K562 (cell line): Measurements from ENCODE around the gene LAPTM5. TPM values are rescaled to one million over a fixed set of nuclear protein-coding genes. Genes with fewer than 3 reads are reported as not detected.

Experiments used
- CHD4 ChIP-seq: fragments of 200-600 bp; sonication (generic); IDR thresholded peaks from 3 replicates; pipeline ENCODE4 v1.6.1; 2012; ENCODE audit warnings: low read depth, mild to moderate bottlenecking, mixed read lengths, low read length, inconsistent platforms; ENCODE audit not compliant: insufficient read depth, insufficient replicate concordance, poor library complexity, severe bottlenecking
- ILK ChIP-seq: fragments of 450-650 bp; IDR thresholded peaks from 2 replicates; pipeline ENCODE4 v1.6.1; 2016; ENCODE audit warnings: missing genetic modification characterization, low read depth, mild to moderate bottlenecking, missing compliant biosample characterization, moderate library complexity, borderline replicate concordance
- MCM2 ChIP-seq: fragments of 450-650 bp; IDR thresholded peaks from 2 replicates; pipeline ENCODE4 v1.6.1; 2017; ENCODE audit warnings: low read depth, mild to moderate bottlenecking
- MEF2D ChIP-seq: conservative IDR thresholded peaks from 2 replicates; pipeline ENCODE4 v1.6.1; 2016; ENCODE audit warnings: low read depth, missing genetic modification characterization, missing compliant biosample characterization
- NCOA4 ChIP-seq: fragments of 450-650 bp; IDR thresholded peaks from 2 replicates; pipeline ENCODE4 v1.6.1; 2018; ENCODE audit warnings: mild to moderate bottlenecking; ENCODE audit not compliant: partially characterized antibody
- NR1H2 ChIP-seq: sonication (generic); formaldehyde crosslinking; IDR thresholded peaks from 2 replicates; pipeline ENCODE4 v1.4.0; 2020; ENCODE audit warnings: mild to moderate bottlenecking, missing genetic modification reagents
- PHF20 ChIP-seq: fragments of 450-650 bp; IDR thresholded peaks from 2 replicates; pipeline ENCODE4 v1.6.1; 2018; ENCODE audit not compliant: partially characterized antibody
- PML ChIP-seq: IDR thresholded peaks from 2 replicates; pipeline ENCODE4 v1.6.1; 2012; ENCODE audit warnings: low read length, inconsistent platforms
- RB1 ChIP-seq: fragments of 450-650 bp; IDR thresholded peaks from 2 replicates; pipeline ENCODE4 v1.6.1; 2017; ENCODE audit warnings: low read depth, mild to moderate bottlenecking
- RFX7 ChIP-seq: fragments of 250-450 bp; sonication (Bioruptor Pico); IDR thresholded peaks from 2 replicates; pipeline ENCODE4 v1.5.1; 2021; ENCODE audit warnings: mild to moderate bottlenecking
- RNF2 ChIP-seq: sonication (generic); IDR thresholded peaks from 2 replicates; pipeline ENCODE4 v1.6.1; 2016
- SIN3A ChIP-seq, 2 experiments: fragments of 150-350 bp in 1 of 2; IDR thresholded peaks; 2 replicates each; pipeline ENCODE4 v1.6.1; 2011 to 2016; ENCODE audit warnings: borderline replicate concordance in 2 of 2, low read depth in 2 of 2, low read length in 2 of 2, mild to moderate bottlenecking in 2 of 2, moderate library complexity in 2 of 2; ENCODE audit not compliant: control insufficient read depth in 1 of 2
- SMARCA4 ChIP-seq: fragments of 450-650 bp; IDR thresholded peaks from 2 replicates; pipeline ENCODE4 v1.6.1; 2016
- THRAP3 ChIP-seq: fragments of 450-650 bp; IDR thresholded peaks from 2 replicates; pipeline ENCODE4 v1.6.1; 2016; ENCODE audit warnings: mild to moderate bottlenecking, inconsistent platforms, borderline replicate concordance
- ZC3H4 ChIP-seq: sonication (generic); formaldehyde crosslinking; IDR thresholded peaks from 2 replicates; pipeline ENCODE4 v1.9.0; 2021; ENCODE audit warnings: missing genetic modification reagents, borderline replicate concordance
- ZKSCAN8 ChIP-seq: fragments of 200-800 bp; sonication (Bioruptor generic); IDR thresholded peaks from 2 replicates; pipeline ENCODE4 v1.6.1; 2016; ENCODE audit warnings: missing genetic modification characterization, missing compliant biosample characterization
- ZNF212 ChIP-seq: fragments of 450-650 bp; formaldehyde crosslinking; IDR thresholded peaks from 2 replicates; pipeline ENCODE4 v1.4.0; 2020; ENCODE audit warnings: mild to moderate bottlenecking
- ZNF224 ChIP-seq: sonication (generic); formaldehyde crosslinking; IDR thresholded peaks from 2 replicates; pipeline ENCODE4 v1.8.0; 2022; ENCODE audit warnings: mild to moderate bottlenecking, missing genetic modification reagents
- ZNF311 ChIP-seq: fragments of 250-450 bp; sonication (Bioruptor Pico); IDR thresholded peaks from 2 replicates; pipeline ENCODE4 v1.4.0; 2020; ENCODE audit warnings: mild to moderate bottlenecking, moderate library complexity
- ZNF644 ChIP-seq: fragments of 200-800 bp; sonication (Bioruptor generic); IDR thresholded peaks from 2 replicates; pipeline ENCODE4 v1.6.1; 2016; ENCODE audit warnings: low read depth, missing genetic modification characterization, missing compliant biosample characterization
- polyA plus RNA-seq, 8 experiments: library from polyadenylated mRNA; depleted of rRNA in 4 of 8; stranded (reverse) in 5 of 8; unstranded in 3 of 8; fragments of >200 nt; fragmentation: Nextera tagmentation in 2 of 8; fragmentation: Illumina TruSeq in 1 of 8; extraction: Ambion mirVana in 2 of 8; extraction: Trizol in 1 of 8; gene quantifications; 2 replicates each; pipeline versions ENCODE4 v1.2.1 to v1.2.3, GENCODE V29; 2011 to 2014; ENCODE audit warnings: inconsistent platforms in 1 of 8, missing spikeins in 1 of 8
- total RNA-seq, 7 experiments: library from RNA; depleted of rRNA in 6 of 7; stranded (reverse); fragments of >200 nt in 6 of 7; fragmentation: Illumina TruSeq in 2 of 7; extraction: Trizol in 2 of 7; gene quantifications; 2 replicates each; pipeline versions ENCODE4 v1.2.1 to v1.2.3, GENCODE V29; 2011 to 2021; ENCODE audit warnings: low replicate concordance in 1 of 7
- TF ChIP-seq, protein P1 (sequence below): sonication (generic); formaldehyde crosslinking; IDR thresholded peaks from 2 replicates; pipeline ENCODE4 v1.8.1; 2023; ENCODE audit warnings: mild to moderate bottlenecking, missing genetic modification reagents
- TF ChIP-seq, protein P2 (sequence below): fragments of 450-650 bp; formaldehyde crosslinking; IDR thresholded peaks from 2 replicates; pipeline ENCODE4 v1.4.0; 2020; ENCODE audit warnings: mild to moderate bottlenecking, moderate library complexity
- TF ChIP-seq, protein P3 (sequence below): fragments of 250-450 bp; sonication (Bioruptor Pico); IDR thresholded peaks from 2 replicates; pipeline ENCODE4 v1.9.0; 2021; ENCODE audit warnings: mild to moderate bottlenecking
- TF ChIP-seq, protein P4 (sequence below): fragments of 200-400 bp; formaldehyde crosslinking; IDR thresholded peaks from 2 replicates; pipeline ENCODE4 v1.6.1; 2017; ENCODE audit warnings: mild to moderate bottlenecking, low read depth, low read length, moderate library complexity

The LAPTM5 gene
- total and polyA plus RNA-seq, 9 of the 15 experiments (the other 6 are each of a cell fraction or from before 2014, with no cell fraction given), result 2.4 to 47.3 (median 20.3) TPM

DNA sequence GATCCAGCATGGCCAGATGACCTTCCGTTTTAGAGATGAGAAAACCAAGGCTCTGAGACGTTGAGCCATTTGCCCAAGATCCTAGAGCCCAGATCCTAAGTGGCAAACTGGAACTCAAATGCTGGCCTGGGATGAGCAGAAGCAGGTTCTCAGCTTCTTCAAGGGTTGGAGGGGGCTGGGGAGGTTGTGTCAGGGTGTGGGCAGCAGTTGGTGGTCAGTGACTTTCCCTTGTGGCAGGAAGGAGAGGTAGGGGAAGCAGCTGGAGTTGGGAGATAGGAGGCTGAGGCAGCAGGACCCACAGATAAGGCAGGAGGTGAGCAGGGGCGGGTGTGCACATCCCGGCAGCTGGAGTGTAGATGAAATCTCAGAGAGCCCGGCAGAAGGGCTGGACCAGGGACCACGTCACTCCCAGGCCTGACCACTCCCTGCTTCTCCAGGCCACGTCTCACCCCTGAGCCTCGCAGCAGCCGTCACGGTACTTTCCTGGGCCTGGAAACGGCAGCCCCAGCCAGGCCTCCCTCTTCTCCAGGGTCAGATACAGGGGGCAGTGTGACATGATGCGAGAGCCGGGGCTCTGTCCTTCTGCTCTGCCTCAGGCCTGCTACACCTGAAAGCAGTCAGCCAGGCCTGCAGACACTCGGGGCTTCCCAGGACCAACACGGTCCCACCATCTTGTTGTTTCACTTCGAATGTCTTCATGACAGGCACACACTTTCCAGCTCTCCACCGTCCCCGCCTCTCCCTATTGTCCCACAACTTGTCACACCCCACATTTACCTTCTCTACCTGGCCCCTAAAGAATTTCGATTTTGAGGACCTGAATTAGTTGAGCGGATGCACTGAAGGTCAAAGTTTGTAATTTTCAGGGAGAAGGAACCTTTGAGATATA, 11.5 kb upstream of the LAPTM5 start (continued):
- TF ChIP-seq RFX7 (CRISPR knock-in tag) (no peak), MCM2 (no peak), ZNF212 (CRISPR knock-in tag) (no peak), CHD4 (no peak), ZKSCAN8 (CRISPR knock-in tag) (peak; percentile 95), ILK (no peak), ZC3H4 (peak; percentile 88; the same call in 1 of the 2 replicates), NCOA4 (peak; percentile 96), ZNF644 (tag) (peak; percentile 99), NR1H2 (0 out of 2 replicates have a peak, but pooled peaks have one; percentile 12), RB1 (no peak; the same call in 1 of the 2 replicates), SMARCA4 (peak; percentile 100), SIN3A (IDR thresholded peaks at IDR 0.05; ENCODE audit: borderline replicate concordance in 2 of 2, control insufficient read depth in 1 of 2, low read depth in 2 of 2, low read length in 2 of 2) (peak in 1 of 2 experiments; percentile 78; a peak in 1 of 4 replicates), THRAP3 (peak; percentile 78; the same call in 1 of the 2 replicates), MEF2D (tag) (peak; percentile 97), PHF20 (peak; percentile 61), PML (peak; percentile 100), ZNF311 (CRISPR knock-in tag) (peak; percentile 88; the same call in 1 of the 2 replicates), RNF2 (peak; percentile 100), ZNF224 (CRISPR knock-in tag) (no peak)
- TF ChIP-seq, protein P1, sequence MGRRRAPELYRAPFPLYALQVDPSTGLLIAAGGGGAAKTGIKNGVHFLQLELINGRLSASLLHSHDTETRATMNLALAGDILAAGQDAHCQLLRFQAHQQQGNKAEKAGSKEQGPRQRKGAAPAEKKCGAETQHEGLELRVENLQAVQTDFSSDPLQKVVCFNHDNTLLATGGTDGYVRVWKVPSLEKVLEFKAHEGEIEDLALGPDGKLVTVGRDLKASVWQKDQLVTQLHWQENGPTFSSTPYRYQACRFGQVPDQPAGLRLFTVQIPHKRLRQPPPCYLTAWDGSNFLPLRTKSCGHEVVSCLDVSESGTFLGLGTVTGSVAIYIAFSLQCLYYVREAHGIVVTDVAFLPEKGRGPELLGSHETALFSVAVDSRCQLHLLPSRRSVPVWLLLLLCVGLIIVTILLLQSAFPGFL (CRISPR knock-in tag), result no peak
- TF ChIP-seq, protein P2, sequence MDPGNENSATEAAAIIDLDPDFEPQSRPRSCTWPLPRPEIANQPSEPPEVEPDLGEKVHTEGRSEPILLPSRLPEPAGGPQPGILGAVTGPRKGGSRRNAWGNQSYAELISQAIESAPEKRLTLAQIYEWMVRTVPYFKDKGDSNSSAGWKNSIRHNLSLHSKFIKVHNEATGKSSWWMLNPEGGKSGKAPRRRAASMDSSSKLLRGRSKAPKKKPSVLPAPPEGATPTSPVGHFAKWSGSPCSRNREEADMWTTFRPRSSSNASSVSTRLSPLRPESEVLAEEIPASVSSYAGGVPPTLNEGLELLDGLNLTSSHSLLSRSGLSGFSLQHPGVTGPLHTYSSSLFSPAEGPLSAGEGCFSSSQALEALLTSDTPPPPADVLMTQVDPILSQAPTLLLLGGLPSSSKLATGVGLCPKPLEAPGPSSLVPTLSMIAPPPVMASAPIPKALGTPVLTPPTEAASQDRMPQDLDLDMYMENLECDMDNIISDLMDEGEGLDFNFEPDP (CRISPR knock-in tag), result peak; percentile 7; the same call in 1 of the 2 replicates
- TF ChIP-seq, protein P3, sequence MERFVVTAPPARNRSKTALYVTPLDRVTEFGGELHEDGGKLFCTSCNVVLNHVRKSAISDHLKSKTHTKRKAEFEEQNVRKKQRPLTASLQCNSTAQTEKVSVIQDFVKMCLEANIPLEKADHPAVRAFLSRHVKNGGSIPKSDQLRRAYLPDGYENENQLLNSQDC (CRISPR knock-in tag), result no peak; the same call in 1 of the 2 replicates
- TF ChIP-seq, protein P4, sequence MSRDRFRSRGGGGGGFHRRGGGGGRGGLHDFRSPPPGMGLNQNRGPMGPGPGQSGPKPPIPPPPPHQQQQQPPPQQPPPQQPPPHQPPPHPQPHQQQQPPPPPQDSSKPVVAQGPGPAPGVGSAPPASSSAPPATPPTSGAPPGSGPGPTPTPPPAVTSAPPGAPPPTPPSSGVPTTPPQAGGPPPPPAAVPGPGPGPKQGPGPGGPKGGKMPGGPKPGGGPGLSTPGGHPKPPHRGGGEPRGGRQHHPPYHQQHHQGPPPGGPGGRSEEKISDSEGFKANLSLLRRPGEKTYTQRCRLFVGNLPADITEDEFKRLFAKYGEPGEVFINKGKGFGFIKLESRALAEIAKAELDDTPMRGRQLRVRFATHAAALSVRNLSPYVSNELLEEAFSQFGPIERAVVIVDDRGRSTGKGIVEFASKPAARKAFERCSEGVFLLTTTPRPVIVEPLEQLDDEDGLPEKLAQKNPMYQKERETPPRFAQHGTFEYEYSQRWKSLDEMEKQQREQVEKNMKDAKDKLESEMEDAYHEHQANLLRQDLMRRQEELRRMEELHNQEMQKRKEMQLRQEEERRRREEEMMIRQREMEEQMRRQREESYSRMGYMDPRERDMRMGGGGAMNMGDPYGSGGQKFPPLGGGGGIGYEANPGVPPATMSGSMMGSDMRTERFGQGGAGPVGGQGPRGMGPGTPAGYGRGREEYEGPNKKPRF, result no peak
